Large intestine (tissue), 3 donors: Measurements from ENCODE around the gene RUFY1. TPM values are rescaled to one million over a fixed set of nuclear protein-coding genes. Genes with fewer than 3 reads are reported as not detected.

Source experiments
- DNase-seq, 2 donors: peaks; one replicate each; pipeline versions ENCODE4 v3.0.0 to v3.0.0-alpha.2; 2013
- H3K27ac ChIP-seq: one replicate; pipeline ENCODE4 v1.5.1; 2013; ENCODE audit warnings: low read length
- H3K27me3 ChIP-seq: 2 replicates; pipeline ENCODE4 v1.6.1; 2013; ENCODE audit warnings: low read length; ENCODE audit not compliant: control insufficient read depth, insufficient read depth
- H3K36me3 ChIP-seq: 2 replicates; pipeline ENCODE4 v1.6.1; 2013; ENCODE audit warnings: low read length; ENCODE audit not compliant: control insufficient read depth, insufficient read depth
- H3K4me1 ChIP-seq: one replicate; pipeline ENCODE4 v1.6.1; 2013; ENCODE audit warnings: low read length; ENCODE audit not compliant: control insufficient read depth, insufficient read depth
- H3K4me3 ChIP-seq: one replicate; pipeline ENCODE4 v1.5.1; 2013; ENCODE audit warnings: low read length
- H3K9me3 ChIP-seq: one replicate; pipeline ENCODE4 v1.6.1; 2013; ENCODE audit warnings: mild to moderate bottlenecking, low read depth, low read length, moderate library complexity; ENCODE audit not compliant: control insufficient read depth
- WGBS: methylation state at CpG from one replicate; pipeline ENCODE4 v1.1.5; 2013; ENCODE audit warnings: low lambda C conversion rate; ENCODE audit not compliant: insufficient coverage; 5-methylcytosine and 5-hydroxymethylcytosine counted together
- polyA plus RNA-seq: library from polyadenylated mRNA; unstranded; fragments of 120-200 nt; gene quantifications from one replicate; pipeline ENCODE4 v1.2.1, GENCODE V29; 2013

The RUFY1 gene
- polyA plus RNA-seq, 1 donor, result 43.3 TPM

- Histone ChIP-seq H3K9me3 (no peaks in the 10 kb centered on the region), H3K27me3 (no peaks in the 10 kb centered on the region), H3K27ac (no peak overlapping the region), H3K4me3 (no peak overlapping the region), H3K36me3 (peaks cover 76% of the 10 kb centered on the region), H3K4me1 (no peaks in the 10 kb centered on the region)
- DNase-seq, result no peak
- WGBS, result no CpG with 5 or more reads among the region's 18 CpGs
These were observed 51.7 kb downstream of the RUFY1 start for GRCh38 chr5:179601871-179602625.

GRCh38 chr5:179603308-179603707, 53.0 kb downstream of the RUFY1 start:
- Histone ChIP-seq H3K4me3 (no peak overlapping the region), H3K27ac (no peak overlapping the region), H3K9me3 (no peaks in the 10 kb centered on the region), H3K36me3 (peaks cover 77% of the 10 kb centered on the region), H3K27me3 (no peaks in the 10 kb centered on the region), H3K4me1 (no peaks in the 10 kb centered on the region)
- no peak for DNase-seq
- no CpG with 5 or more reads among the region's 12 CpGs for WGBS

GRCh38 chr5:179605026-179605833, 54.9 kb downstream of the RUFY1 start:
- Histone ChIP-seq H3K9me3 (no peaks in the 10 kb centered on the region), H3K27me3 (no peaks in the 10 kb centered on the region), H3K4me1 (no peaks in the 10 kb centered on the region), H3K4me3 (no peak overlapping the region), H3K27ac (no peak overlapping the region), H3K36me3 (peaks cover 77% of the 10 kb centered on the region)
- DNase-seq, result no peak
- WGBS, result no CpG with 5 or more reads among the region's 10 CpGs

- Histone ChIP-seq H3K36me3 (peaks cover 82% of the 10 kb centered on the region), H3K9me3 (no peaks in the 10 kb centered on the region), H3K27me3 (no peaks in the 10 kb centered on the region), H3K27ac (no peak overlapping the region), H3K4me3 (no peak overlapping the region), H3K4me1 (no peaks in the 10 kb centered on the region)
- no CpG with 5 or more reads among the region's 21 CpGs for WGBS
- no peak for DNase-seq
These were observed 55.9 kb downstream of the RUFY1 start for GRCh38 chr5:179606071-179606909.

- Histone ChIP-seq H3K9me3 (no peaks in the 10 kb centered on the region), H3K36me3 (peaks cover 84% of the 10 kb centered on the region), H3K27me3 (no peaks in the 10 kb centered on the region), H3K4me3 (no peak overlapping the region), H3K27ac (no peak overlapping the region), H3K4me1 (no peaks in the 10 kb centered on the region)
- no peak for DNase-seq
- WGBS, result no CpG with 5 or more reads among the region's 6 CpGs
These were observed 56.5 kb downstream of the RUFY1 start for GRCh38 chr5:179606910-179607159.

DNA sequence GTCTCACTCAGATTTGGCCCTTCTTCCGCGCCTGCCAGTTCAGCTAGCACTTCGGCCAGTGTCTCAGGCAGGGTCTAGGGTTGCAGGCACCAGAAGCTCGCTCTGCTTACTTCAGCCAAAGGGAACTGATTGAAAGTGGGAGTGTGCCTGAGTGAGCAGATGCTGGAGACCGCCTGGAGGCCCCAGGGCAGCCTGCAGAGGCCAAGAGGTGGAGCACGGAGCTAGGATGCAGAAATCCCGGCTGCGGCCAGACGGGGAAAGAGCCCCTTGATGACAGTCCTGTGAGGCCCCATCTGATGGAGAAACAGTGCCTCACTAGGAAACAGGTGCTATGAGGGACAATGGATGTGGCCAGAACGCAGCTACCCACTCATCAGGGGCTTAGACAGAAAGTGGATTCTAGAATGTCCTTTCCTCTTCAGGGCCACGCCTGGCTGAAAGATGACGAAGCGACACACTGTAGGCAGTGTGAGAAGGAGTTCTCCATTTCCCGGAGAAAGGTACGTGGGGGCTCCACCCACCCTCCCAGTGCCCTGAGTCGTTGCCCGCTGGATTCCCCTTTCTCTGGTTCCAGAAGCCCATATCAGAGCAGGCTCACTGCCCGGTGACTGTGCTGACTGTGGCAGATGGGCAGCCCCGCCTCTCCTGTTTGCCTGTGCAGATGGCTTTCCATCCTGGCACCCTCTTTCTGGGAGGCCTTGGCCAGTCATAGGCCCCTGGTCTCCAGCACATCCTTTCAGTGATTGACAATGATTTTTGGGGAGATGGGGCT, 57.0 kb downstream of the RUFY1 start:
- H3K4me3 ChIP-seq, result no peak overlapping the region
- H3K27me3 ChIP-seq, result no peaks in the 10 kb centered on the region
- no peaks in the 10 kb centered on the region for H3K4me1 ChIP-seq
- peaks cover 81% of the 10 kb centered on the region for H3K36me3 ChIP-seq
- no peak overlapping the region for H3K27ac ChIP-seq
- no CpG with 5 or more reads among the region's 19 CpGs for WGBS
- no peak for DNase-seq
- H3K9me3 ChIP-seq, result no peaks in the 10 kb centered on the region

DNA sequence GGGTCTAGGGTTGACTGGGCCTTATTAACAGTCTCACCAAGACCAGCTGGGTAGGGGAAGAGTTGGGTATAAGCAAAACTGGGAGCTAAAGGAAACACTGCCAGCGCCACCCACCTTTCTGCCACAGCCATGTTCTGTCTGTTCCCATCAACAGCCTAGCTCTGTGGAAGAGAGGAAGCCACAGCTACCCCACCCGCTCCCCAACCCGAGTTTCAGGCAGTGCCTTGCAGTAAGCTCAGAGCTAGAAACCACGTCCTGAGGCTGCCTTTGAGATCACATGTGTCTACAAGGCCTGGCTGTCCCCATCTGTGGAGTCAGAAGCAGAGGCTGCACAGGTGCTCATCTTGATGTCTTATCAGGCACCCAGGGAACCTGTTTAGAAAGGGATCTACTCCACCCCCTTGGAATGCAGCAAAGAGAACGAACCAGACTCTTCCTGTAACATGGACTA, 57.8 kb downstream of the RUFY1 start:
- DNase-seq, result no peak

GRCh38 chr5:179609834-179610108, 59.4 kb downstream of the RUFY1 start:
- H3K4me1 ChIP-seq, result no peaks in the 10 kb centered on the region
- H3K27ac ChIP-seq, result no peak overlapping the region

More for the DNA sequence above, 57.8 kb downstream of the RUFY1 start:
- no peak overlapping the region for H3K27ac ChIP-seq
- H3K36me3 ChIP-seq, result peaks cover 84% of the 10 kb centered on the region
- no peaks in the 10 kb centered on the region for H3K27me3 ChIP-seq
- no peak overlapping the region for H3K4me3 ChIP-seq
- H3K4me1 ChIP-seq, result no peaks in the 10 kb centered on the region
- no CpG with 5 or more reads among the region's 5 CpGs for WGBS
- H3K9me3 ChIP-seq, result no peaks in the 10 kb centered on the region

GRCh38 chr5:179610109-179610902, 60.0 kb downstream of the RUFY1 start:
- no CpG with 5 or more reads among the region's 23 CpGs for WGBS
- Histone ChIP-seq H3K27ac (no peak overlapping the region), H3K9me3 (no peaks in the 10 kb centered on the region), H3K4me3 (no peak overlapping the region), H3K4me1 (no peaks in the 10 kb centered on the region), H3K36me3 (peaks cover 93% of the 10 kb centered on the region), H3K27me3 (no peaks in the 10 kb centered on the region)
- no peak for DNase-seq

More at GRCh38 chr5:179609834-179610108, 59.4 kb downstream of the RUFY1 start:
- Histone ChIP-seq H3K4me3 (no peak overlapping the region), H3K36me3 (peaks cover 90% of the 10 kb centered on the region), H3K9me3 (no peaks in the 10 kb centered on the region), H3K27me3 (no peaks in the 10 kb centered on the region)
- no CpG with 5 or more reads among the region's 8 CpGs for WGBS
- no peak for DNase-seq
